ENCODE data around the gene STPG4. TPM values are rescaled to one million over a fixed set of nuclear protein-coding genes. Genes with fewer than 3 reads are reported as not detected.

STPG4 gene
- total and polyA plus RNA-seq, 8 donors, result 0.17 to 1.0 (median 0.33) TPM

DNA sequence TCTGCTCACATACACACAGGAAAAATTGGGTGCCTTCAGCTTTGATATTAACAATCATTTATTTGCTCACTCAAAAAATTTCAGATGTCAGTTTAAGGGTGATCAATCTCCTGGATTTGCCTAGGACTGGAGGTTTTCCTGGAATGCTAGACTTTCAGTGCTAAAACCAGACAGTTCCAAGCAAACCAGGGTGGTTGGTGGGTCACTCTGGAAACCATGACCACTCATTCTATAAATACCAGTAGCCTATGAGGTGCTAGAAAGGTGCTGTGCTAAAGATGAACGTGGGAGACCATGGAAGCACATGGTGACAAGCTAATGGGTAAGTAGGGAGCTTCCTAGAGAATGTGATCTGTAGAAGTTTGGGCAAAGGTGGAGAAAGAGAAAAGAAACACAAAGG lies 25.4 kb upstream of the STPG4 start:
- DNase-seq (no peak), ATAC-seq (no peak)
- Histone ChIP-seq H3K9me3 (no peaks in the 10 kb centered on the region), H3K27ac (no peak overlapping the region), H3K36me3 (no peaks in the 10 kb centered on the region), H3K4me1 (peaks cover 0 to 18% of the 10 kb centered on the region in 2 donors), H3K27me3 (no peaks in the 10 kb centered on the region), H3K4me3 (no peak overlapping the region)
- TF ChIP-seq, protein P1, sequence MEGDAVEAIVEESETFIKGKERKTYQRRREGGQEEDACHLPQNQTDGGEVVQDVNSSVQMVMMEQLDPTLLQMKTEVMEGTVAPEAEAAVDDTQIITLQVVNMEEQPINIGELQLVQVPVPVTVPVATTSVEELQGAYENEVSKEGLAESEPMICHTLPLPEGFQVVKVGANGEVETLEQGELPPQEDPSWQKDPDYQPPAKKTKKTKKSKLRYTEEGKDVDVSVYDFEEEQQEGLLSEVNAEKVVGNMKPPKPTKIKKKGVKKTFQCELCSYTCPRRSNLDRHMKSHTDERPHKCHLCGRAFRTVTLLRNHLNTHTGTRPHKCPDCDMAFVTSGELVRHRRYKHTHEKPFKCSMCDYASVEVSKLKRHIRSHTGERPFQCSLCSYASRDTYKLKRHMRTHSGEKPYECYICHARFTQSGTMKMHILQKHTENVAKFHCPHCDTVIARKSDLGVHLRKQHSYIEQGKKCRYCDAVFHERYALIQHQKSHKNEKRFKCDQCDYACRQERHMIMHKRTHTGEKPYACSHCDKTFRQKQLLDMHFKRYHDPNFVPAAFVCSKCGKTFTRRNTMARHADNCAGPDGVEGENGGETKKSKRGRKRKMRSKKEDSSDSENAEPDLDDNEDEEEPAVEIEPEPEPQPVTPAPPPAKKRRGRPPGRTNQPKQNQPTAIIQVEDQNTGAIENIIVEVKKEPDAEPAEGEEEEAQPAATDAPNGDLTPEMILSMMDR (IDR thresholded peaks at IDR 0.05), result no peak
- intact Hi-C loops (cut with DNase I), result no loop called here

DNA sequence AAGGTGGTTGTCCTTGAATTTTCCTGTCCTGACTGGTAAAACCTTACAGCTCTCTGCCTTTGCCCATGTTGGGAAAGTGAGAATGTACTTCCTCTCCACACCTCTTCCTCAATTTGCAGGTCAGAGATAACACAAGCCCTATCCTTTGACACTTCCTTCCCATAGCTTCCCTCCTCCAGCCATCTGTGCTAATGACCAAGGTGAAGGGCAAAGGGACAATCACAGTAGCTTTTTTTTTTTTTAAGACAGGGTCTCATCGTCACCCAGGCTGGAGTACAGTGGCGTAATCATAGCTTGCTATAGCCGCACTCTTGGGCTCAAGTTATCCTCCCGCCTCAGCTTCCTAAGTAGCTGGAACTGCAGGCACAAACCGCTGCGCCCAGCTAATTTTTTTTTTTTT lies 24.3 kb upstream of the STPG4 start:
- DNase-seq (no peak), ATAC-seq (no peak)
- Histone ChIP-seq H3K27ac (peak overlapping the region in 1 of 2 donors; percentile 67), H3K36me3 (no peaks in the 10 kb centered on the region), H3K4me3 (no peak overlapping the region), H3K4me1 (peaks cover 0 to 22% of the 10 kb centered on the region in 2 donors), H3K9me3 (no peaks in the 10 kb centered on the region), H3K27me3 (no peaks in the 10 kb centered on the region)
- intact Hi-C loops (cut with DNase I), result no loop called here
- TF ChIP-seq, protein P1 (IDR thresholded peaks at IDR 0.05), result no peak

DNA sequence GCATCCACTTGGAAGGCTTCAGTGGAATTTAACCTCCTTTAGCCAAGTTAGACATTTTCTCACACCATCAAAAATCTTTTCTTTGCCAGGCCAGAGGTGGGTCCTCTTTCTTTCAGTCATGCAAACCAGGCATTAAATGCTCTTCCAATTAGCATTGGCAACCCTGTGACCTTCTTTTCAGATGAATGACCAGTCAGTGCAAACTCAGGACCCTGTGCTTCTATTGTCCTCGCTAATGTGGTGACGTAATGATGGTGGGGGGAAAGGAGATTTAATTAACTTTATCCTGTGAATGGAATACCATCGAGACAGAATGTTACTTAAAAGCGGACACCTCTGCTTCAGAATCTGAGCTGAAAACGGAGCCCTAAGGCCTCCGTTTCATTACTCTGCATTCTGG lies 23.2 kb upstream of the STPG4 start:
- TF ChIP-seq, protein P1 (IDR thresholded peaks at IDR 0.05), result no peak
- H3K36me3 ChIP-seq, result no peaks in the 10 kb centered on the region
- no peak overlapping the region for H3K4me3 ChIP-seq
- H3K4me1 ChIP-seq, result peaks cover 9 to 33% of the 10 kb centered on the region in 2 donors
- ATAC-seq, result no peak
- H3K27ac ChIP-seq, result peak overlapping the region in 1 of 2 donors; percentile 99
- intact Hi-C loops (cut with DNase I), result no loop called here
- H3K9me3 ChIP-seq, result no peaks in the 10 kb centered on the region
- H3K27me3 ChIP-seq, result no peaks in the 10 kb centered on the region
- no peak for DNase-seq

DNA sequence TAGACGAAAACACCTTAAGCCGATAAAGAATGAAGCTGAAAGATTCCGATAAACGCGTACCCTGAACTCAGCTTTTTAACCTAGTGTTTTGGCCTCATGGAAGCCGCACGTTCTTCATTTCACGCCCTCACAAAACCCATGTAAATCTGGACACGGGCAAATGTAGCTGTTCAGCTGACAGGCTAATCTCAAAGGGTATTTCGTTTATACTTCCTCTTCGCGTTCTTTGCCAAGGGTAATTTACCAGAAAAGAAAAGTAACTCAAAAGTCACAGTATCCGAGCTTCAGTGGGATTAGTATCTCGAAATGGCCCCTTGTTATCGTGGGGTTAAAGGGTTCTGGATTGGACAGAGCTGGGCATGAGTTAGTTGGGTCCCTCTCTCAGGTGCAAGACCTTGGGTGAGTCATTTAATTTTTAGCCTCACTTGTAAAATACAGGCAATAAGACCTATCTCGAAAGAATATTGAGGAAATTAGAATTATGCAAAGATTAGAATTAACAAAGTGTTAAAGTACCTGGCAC lies 22.0 kb upstream of the STPG4 start:
- Histone ChIP-seq H3K27me3 (no peaks in the 10 kb centered on the region), H3K4me1 (peaks cover 17 to 45% of the 10 kb centered on the region in 2 donors), H3K36me3 (no peaks in the 10 kb centered on the region), H3K4me3 (peak overlapping the region; percentile 90), H3K9me3 (no peaks in the 10 kb centered on the region), H3K27ac (peak overlapping the region; percentile 98 to 99)
- ATAC-seq (peak; percentile 2), DNase-seq (no peak)
- TF ChIP-seq, protein P1 (IDR thresholded peaks at IDR 0.05), result no peak
- intact Hi-C loops (cut with DNase I), result no loop called here

DNA sequence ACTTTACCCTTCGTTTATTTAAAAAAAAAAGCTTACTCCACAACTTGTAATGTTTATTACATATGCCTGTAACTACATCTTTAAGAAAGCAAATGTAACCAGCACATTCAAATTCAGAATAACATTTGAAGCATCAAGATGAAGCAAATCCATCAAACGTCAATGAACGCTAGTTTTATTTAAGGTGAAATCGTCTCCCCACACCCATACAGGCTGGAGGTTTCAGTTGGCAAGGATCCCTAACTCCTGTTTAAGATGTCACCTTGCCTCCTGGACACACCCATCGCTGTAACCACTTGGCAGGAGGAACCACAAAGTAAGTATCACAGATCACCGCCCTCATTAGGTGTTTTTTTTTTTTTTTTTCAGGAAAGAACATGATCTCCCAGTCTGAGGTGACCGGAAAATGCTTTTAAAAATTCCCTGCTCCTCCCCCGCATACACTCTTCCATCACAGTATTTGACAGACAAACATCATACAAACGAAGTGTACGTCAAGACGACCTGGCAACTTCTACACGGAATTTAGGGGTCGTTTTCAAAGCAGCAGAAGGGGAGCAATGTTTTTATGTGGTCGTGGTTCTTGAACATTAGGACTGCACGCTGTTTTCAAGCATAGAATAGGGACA lies 19.7 kb upstream of the STPG4 start:
- peak in 2 of 4 donors; percentile 73 to 75 for DNase-seq

More for the DNA sequence above, 19.7 kb upstream of the STPG4 start:
- ATAC-seq, result peak; percentile 35
- H3K27ac ChIP-seq, result peak overlapping the region; percentile 98 to 99
- H3K4me1 ChIP-seq, result peaks cover 30 to 67% of the 10 kb centered on the region in 2 donors
- intact Hi-C loops (cut with DNase I), result no loop called here
- peak overlapping the region; percentile 90 for H3K4me3 ChIP-seq
- H3K36me3 ChIP-seq, result peaks cover 0 to 2% of the 10 kb centered on the region in 2 donors
- no peaks in the 10 kb centered on the region for H3K9me3 ChIP-seq
- H3K27me3 ChIP-seq, result no peaks in the 10 kb centered on the region
- TF ChIP-seq, protein P1 (IDR thresholded peaks at IDR 0.05), result no peak

All from left lung (tissue), 10 donors.